ENCODE measurements around the gene TIPRL.

- TF ChIP-seq CTCF (IDR thresholded peaks at IDR 0.05), result no peak
- no peak for TF ChIP-seq POLR2A (IDR thresholded peaks at IDR 0.05)
Observed at GRCh38 chr1:168138134-168138533, 40.6 kb upstream of the TIPRL start.
